PFSK-1 (cell line): ENCODE data around the gene HSD17B14.

ENCODE experiments used
- FOXP2 ChIP-seq: optimal IDR thresholded peaks from 2 replicates; pipeline ENCODE3; 2011; ENCODE audit warnings: borderline replicate concordance, control low read depth, inconsistent platforms; ENCODE audit not compliant: insufficient read depth; ENCODE audit errors: extremely low read length, extremely low read depth
- POLR2AphosphoS5 ChIP-seq: IDR thresholded peaks from 2 replicates; pipeline ENCODE4 v1.6.1; 2012; ENCODE audit warnings: low read depth, mild to moderate bottlenecking, control low read depth, low read length, moderate library complexity
- SIN3A ChIP-seq: IDR thresholded peaks from 2 replicates; pipeline ENCODE4 v1.6.1; 2012; ENCODE audit warnings: mild to moderate bottlenecking, low read length, moderate library complexity, borderline replicate concordance; ENCODE audit not compliant: insufficient read depth
- TAF1 ChIP-seq: IDR thresholded peaks from 2 replicates; pipeline ENCODE4 v1.6.1; 2012; ENCODE audit warnings: low read length, control low read depth, borderline replicate concordance; ENCODE audit not compliant: insufficient read depth
- TF ChIP-seq, protein P1 (sequence below), 2 experiments: IDR thresholded peaks; 2 replicates each; pipeline versions ENCODE4 v1.6.1 to v1.8.0; 2011 to 2012; ENCODE audit warnings: low read depth in 2 of 2, low read length in 2 of 2, control low read depth in 1 of 2, inconsistent platforms in 1 of 2, mild to moderate bottlenecking in 1 of 2, moderate library complexity in 1 of 2; ENCODE audit not compliant: insufficient read depth in 1 of 2

HSD17B14 gene

DNA sequence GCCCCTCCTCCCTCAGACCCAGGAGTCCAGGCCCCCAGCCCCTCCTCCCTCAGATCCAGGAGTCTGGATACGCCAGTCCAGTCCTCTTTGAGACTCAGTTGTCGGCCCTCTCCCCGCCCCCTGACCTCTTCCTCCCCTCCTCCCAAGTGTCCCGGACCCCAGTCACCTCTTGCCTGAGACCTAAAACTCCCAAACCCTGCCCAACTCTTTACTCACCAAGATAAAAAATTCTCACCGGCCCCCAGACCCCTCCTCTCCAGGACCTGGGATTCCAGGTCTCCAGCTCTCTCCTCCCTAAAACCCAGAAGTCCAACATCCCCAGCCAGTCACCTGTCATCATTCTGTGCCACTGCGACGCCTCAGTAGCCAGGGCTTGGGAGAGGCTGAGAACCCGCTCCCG is 1.4 kb upstream of the HSD17B14 start:
- TF ChIP-seq, protein P1, sequence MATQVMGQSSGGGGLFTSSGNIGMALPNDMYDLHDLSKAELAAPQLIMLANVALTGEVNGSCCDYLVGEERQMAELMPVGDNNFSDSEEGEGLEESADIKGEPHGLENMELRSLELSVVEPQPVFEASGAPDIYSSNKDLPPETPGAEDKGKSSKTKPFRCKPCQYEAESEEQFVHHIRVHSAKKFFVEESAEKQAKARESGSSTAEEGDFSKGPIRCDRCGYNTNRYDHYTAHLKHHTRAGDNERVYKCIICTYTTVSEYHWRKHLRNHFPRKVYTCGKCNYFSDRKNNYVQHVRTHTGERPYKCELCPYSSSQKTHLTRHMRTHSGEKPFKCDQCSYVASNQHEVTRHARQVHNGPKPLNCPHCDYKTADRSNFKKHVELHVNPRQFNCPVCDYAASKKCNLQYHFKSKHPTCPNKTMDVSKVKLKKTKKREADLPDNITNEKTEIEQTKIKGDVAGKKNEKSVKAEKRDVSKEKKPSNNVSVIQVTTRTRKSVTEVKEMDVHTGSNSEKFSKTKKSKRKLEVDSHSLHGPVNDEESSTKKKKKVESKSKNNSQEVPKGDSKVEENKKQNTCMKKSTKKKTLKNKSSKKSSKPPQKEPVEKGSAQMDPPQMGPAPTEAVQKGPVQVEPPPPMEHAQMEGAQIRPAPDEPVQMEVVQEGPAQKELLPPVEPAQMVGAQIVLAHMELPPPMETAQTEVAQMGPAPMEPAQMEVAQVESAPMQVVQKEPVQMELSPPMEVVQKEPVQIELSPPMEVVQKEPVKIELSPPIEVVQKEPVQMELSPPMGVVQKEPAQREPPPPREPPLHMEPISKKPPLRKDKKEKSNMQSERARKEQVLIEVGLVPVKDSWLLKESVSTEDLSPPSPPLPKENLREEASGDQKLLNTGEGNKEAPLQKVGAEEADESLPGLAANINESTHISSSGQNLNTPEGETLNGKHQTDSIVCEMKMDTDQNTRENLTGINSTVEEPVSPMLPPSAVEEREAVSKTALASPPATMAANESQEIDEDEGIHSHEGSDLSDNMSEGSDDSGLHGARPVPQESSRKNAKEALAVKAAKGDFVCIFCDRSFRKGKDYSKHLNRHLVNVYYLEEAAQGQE (IDR thresholded peaks at IDR 0.05; ENCODE audit: insufficient read depth in 1 of 2, low read depth in 2 of 2, low read length in 2 of 2) = no peak
- TF ChIP-seq SIN3A = no peak
- TF ChIP-seq FOXP2 = no peak
- no peak for TF ChIP-seq TAF1
- no peak for TF ChIP-seq POLR2AphosphoS5

DNA sequence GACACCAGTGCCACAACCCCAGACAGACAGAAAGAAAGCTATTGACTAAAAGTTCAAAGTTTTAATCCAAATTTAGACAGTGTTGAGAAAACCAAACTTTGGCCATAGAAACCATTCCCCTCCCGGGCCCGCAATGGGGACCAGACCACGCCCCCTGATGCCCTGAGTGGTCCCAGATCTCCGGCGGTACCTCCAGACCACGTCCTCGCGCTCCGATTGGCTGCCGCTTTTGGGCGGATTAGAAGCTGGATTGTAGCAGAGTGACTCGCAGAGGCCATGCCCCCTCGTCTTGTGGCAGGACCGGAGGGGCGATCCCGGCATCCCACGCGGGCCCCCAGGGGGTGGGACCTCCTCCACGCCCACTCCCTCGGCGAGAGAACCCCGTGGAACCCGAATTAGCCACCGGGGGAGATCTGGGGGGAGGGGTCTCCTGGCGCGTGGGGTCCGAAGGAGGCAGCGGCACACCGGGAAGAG is 797 bp upstream of the HSD17B14 start:
- no peak for TF ChIP-seq TAF1
- TF ChIP-seq FOXP2 = no peak
- TF ChIP-seq POLR2AphosphoS5 = no peak
- TF ChIP-seq, protein P1 (IDR thresholded peaks at IDR 0.05; ENCODE audit: insufficient read depth in 1 of 2, low read depth in 2 of 2, low read length in 2 of 2) = no peak

DNA sequence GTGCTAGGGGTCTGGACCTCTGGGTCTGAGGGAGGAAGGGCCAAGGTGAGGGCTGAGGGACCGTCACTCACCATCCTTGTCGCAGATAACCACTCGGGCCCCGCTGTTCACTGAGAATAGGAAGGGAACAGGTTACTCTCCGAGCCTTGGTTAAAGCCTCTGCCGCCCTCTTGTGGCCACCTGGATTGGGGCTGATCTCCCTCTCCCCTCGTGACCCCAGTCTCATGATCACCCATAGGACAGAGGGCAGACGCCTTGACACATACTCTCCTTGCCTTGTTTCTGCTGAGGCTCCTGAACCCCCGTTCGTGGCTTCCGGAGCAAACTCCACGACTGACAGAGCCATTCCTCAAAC is 580 bp downstream of the HSD17B14 start:
- TF ChIP-seq FOXP2 = no peak
- no peak for TF ChIP-seq POLR2AphosphoS5

DNA sequence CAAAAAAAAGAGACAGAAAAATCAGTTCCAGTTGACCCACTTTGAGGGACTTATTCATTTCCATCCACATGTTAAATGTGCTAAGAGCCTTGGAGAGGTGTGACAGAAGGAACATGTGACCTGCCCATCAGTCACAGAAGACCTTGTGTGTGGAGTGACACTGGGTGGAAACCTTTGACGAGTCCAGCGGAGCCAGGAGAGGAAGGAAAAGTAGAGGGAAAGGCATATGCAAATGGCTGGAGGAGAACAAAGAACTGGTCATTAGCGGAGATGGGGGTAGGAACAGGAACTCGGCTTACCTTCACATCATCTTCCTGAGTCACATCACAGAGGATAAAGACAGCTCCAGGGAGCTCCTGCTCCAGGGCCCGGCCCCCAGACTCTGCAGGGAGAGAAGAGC is 2.3 kb downstream of the HSD17B14 start:
- TF ChIP-seq TAF1 (no peak), FOXP2 (no peak), SIN3A (no peak), POLR2AphosphoS5 (no peak)
- TF ChIP-seq, protein P1 (IDR thresholded peaks at IDR 0.05; ENCODE audit: insufficient read depth in 1 of 2, low read depth in 2 of 2, low read length in 2 of 2) = no peak

DNA sequence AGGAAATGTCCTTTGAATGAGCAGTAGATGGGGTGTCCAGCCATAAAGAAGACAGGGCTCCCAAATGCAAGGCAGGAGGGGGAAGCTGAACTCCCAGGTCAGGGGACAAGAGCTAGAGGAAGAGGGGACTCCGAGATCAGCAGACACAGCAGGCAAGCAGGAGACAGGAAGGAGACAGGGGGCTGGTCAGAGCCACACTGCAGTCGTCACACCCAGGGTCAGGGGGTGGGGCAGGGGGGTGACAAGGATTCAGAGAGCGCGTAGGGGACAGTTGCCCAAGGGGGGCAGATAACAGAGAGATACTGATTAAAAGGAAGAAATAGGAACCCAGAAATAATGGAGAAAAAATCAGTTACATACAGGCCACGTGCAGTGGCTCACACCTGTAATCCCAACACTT is 3.2 kb downstream of the HSD17B14 start:
- TF ChIP-seq SIN3A (no peak), TAF1 (no peak), FOXP2 (no peak), POLR2AphosphoS5 (no peak)
- TF ChIP-seq, protein P1 (IDR thresholded peaks at IDR 0.05; ENCODE audit: insufficient read depth in 1 of 2, low read depth in 2 of 2, low read length in 2 of 2) = no peak
